OCI-LY3 (cell line): ENCODE measurements around the gene GPLD1.

ENCODE experiments used
- H2AFZ ChIP-seq: fragments of 200-600, 300-600 bp; shearing (Covaris generic); 2 replicates; pipeline ENCODE4 v1.6.0; 2014; ENCODE audit warnings: antibody characterized with exemption, low read depth, low read length
- H3K27ac ChIP-seq: fragments of 200-600, 300-600 bp; sonication (generic); 2 replicates; pipeline ENCODE4 v1.5.1; 2014; ENCODE audit warnings: mild to moderate bottlenecking, low read length, moderate library complexity, mixed read lengths
- H3K27me3 ChIP-seq: fragments of 200-600, 300-600 bp; sonication (generic); 2 replicates; pipeline ENCODE4 v1.6.1; 2014; ENCODE audit warnings: low read depth, low read length, mixed read lengths
- H3K36me3 ChIP-seq: fragments of 200-600, 300-600 bp; sonication (generic); replicated peaks from 2 replicates; pipeline ENCODE3; 2014; ENCODE audit warnings: low read depth, low read length, mixed read lengths
- H3K4me1 ChIP-seq: fragments of 300-600, 200-600 bp; sonication (generic); 2 replicates; pipeline ENCODE4 v1.6.1; 2014; ENCODE audit warnings: low read length, mixed read lengths
- H3K4me2 ChIP-seq: fragments of 200-600, 300-600 bp; sonication (generic); 2 replicates; pipeline ENCODE4 v1.6.1; 2014; ENCODE audit warnings: low read length, mixed read lengths
- H3K4me3 ChIP-seq: fragments of 300-600, 200-600 bp; sonication (generic); 2 replicates; pipeline ENCODE4 v1.5.1; 2014; ENCODE audit warnings: antibody characterized with exemption, mild to moderate bottlenecking, low read length, moderate library complexity
- H3K79me2 ChIP-seq: fragments of 300-600, 200-600 bp; shearing (Covaris generic); 2 replicates; pipeline ENCODE4 v1.6.1; 2014; ENCODE audit warnings: mild to moderate bottlenecking, low read length, mixed read lengths
- H3K9ac ChIP-seq: fragments of 300-600, 200-600 bp; shearing (Covaris generic); 2 replicates; pipeline ENCODE4 v1.6.0; 2014; ENCODE audit warnings: mild to moderate bottlenecking, low read length, moderate library complexity
- H3K9me3 ChIP-seq: fragments of 200-600, 300-600 bp; shearing (Covaris generic); 2 replicates; pipeline ENCODE4 v1.6.1; 2014; ENCODE audit warnings: low read length, mixed read lengths; ENCODE audit not compliant: insufficient read depth
- H4K20me1 ChIP-seq: fragments of 200-600, 300-600 bp; sonication (generic); 2 replicates; pipeline ENCODE4 v1.6.1; 2016; ENCODE audit warnings: low read length, mixed read lengths; ENCODE audit not compliant: insufficient read depth
- EZH2phosphoT487 ChIP-seq: fragments of 200-600 bp; shearing (Covaris generic); IDR thresholded peaks from 2 replicates; pipeline ENCODE4 v1.6.1; 2018; ENCODE audit warnings: antibody characterized with exemption, mixed run types, low read depth
- TF ChIP-seq, protein P1 (sequence below): fragments of 200-600, 300-600 bp; sonication (generic); IDR thresholded peaks from 2 replicates; pipeline ENCODE4 v1.5.1; 2014; ENCODE audit warnings: antibody characterized with exemption, low read length, low read depth

Gene GPLD1

GRCh38 chr6:24489470-24489869 lies at the start of gene GPLD1:
Gene GPLD1, minus strand, starts transcription at chr6:24489578. Its CDS starts 67 bp downstream, at chr6:24489511.
- no peaks in the 10 kb centered on the region for H3K36me3 ChIP-seq
- H3K27ac ChIP-seq = no peak within 1 kb of the TSS
- no peak within 1 kb of the TSS for H2AFZ ChIP-seq
- no peaks in the 10 kb centered on the region for H3K27me3 ChIP-seq
- TF ChIP-seq, protein P1, sequence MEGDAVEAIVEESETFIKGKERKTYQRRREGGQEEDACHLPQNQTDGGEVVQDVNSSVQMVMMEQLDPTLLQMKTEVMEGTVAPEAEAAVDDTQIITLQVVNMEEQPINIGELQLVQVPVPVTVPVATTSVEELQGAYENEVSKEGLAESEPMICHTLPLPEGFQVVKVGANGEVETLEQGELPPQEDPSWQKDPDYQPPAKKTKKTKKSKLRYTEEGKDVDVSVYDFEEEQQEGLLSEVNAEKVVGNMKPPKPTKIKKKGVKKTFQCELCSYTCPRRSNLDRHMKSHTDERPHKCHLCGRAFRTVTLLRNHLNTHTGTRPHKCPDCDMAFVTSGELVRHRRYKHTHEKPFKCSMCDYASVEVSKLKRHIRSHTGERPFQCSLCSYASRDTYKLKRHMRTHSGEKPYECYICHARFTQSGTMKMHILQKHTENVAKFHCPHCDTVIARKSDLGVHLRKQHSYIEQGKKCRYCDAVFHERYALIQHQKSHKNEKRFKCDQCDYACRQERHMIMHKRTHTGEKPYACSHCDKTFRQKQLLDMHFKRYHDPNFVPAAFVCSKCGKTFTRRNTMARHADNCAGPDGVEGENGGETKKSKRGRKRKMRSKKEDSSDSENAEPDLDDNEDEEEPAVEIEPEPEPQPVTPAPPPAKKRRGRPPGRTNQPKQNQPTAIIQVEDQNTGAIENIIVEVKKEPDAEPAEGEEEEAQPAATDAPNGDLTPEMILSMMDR = no peak
- no peak for TF ChIP-seq EZH2phosphoT487
- H3K4me2 ChIP-seq = no peak within 1 kb of the TSS
- H3K9ac ChIP-seq = no peak within 1 kb of the TSS
- H3K4me1 ChIP-seq = peaks cover 7% of the 10 kb centered on the region
- H3K79me2 ChIP-seq = no peaks in the 10 kb centered on the region
- no peaks in the 10 kb centered on the region for H4K20me1 ChIP-seq
- no peaks in the 10 kb centered on the region for H3K9me3 ChIP-seq
- no peak within 1 kb of the TSS for H3K4me3 ChIP-seq

DNA sequence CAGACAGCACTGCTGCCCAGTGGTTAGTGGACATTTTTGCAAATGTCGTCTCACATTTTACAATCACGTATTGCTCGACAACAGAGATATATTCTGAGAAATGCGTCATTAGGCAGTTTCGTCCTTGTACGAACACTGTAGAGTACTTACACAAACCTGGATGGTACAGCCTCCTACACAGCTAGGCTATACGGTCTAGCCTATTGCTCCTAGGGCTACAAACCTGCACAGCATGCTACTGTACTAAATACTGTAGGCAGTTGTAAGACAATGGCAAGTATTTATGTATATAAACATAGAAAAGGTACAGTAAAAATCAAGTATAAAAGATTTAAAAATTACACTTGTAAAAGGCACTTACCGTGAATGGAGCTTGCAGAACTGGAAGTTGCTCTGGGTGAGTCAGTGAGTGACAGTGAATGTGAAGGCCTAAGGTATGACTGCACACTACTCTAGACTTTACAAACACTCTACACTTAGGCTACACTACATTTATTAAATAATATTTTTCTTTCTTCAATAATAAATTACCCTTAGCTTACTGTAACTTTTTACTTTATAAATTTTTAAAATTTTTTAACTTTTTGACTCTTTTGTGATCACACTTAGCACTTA lies 48.5 kb upstream of the GPLD1 start:
- H4K20me1 ChIP-seq = no peaks in the 10 kb centered on the region
- H3K79me2 ChIP-seq = no peaks in the 10 kb centered on the region
- no peak overlapping the region for H3K27ac ChIP-seq
- H3K4me1 ChIP-seq = no peaks in the 10 kb centered on the region
- H3K36me3 ChIP-seq = no peaks in the 10 kb centered on the region
- no peak overlapping the region for H3K9ac ChIP-seq
- no peak overlapping the region for H3K4me3 ChIP-seq
- H2AFZ ChIP-seq = no peak overlapping the region
- no peak overlapping the region for H3K4me2 ChIP-seq
- no peak for TF ChIP-seq EZH2phosphoT487
- TF ChIP-seq, protein P1 = no peak
- no peaks in the 10 kb centered on the region for H3K27me3 ChIP-seq
- H3K9me3 ChIP-seq = no peaks in the 10 kb centered on the region

DNA sequence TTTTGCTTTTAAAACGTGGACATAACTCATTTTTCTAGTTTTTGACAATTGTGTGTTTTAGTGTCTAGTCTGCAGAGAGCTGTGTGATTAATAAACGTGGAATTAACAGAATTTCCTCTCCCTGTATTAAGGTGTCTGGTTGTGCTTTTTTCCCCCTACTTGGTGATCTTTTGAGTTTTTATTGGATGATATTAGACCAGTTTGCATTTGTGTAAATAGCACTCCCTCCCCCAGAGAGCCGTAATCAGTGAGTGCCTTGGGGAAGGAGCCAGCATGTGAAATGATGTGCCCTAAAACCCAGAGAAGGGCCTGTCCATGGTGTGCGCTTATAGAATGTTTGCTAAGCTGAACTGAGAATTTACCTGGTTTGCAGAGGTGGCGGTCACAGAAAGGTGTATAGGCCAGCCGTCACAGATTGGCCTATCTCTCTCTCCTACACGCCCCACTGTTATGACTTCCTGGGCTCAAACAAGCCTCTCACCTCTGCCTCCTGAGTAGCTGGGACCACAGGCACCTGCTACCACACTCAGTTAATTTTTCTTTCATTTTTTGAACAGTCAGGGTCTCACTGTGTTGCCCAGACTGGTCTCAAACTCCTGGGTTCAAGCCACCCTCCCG lies 47.8 kb upstream of the GPLD1 start:
- Histone ChIP-seq H3K27me3 (no peaks in the 10 kb centered on the region), H3K9ac (no peak overlapping the region), H3K79me2 (no peaks in the 10 kb centered on the region), H4K20me1 (no peaks in the 10 kb centered on the region), H3K4me2 (no peak overlapping the region), H3K27ac (no peak overlapping the region), H2AFZ (no peak overlapping the region), H3K4me3 (no peak overlapping the region), H3K9me3 (no peaks in the 10 kb centered on the region), H3K4me1 (no peaks in the 10 kb centered on the region), H3K36me3 (no peaks in the 10 kb centered on the region)
- no peak for TF ChIP-seq EZH2phosphoT487
- TF ChIP-seq, protein P1 = no peak

GRCh38 chr6:24536466-24536865 lies 47.1 kb upstream of the GPLD1 start:
- no peaks in the 10 kb centered on the region for H3K9me3 ChIP-seq
- H3K36me3 ChIP-seq = no peaks in the 10 kb centered on the region
- no peak overlapping the region for H3K4me2 ChIP-seq
- no peaks in the 10 kb centered on the region for H3K79me2 ChIP-seq
- H2AFZ ChIP-seq = no peak overlapping the region
- H4K20me1 ChIP-seq = no peaks in the 10 kb centered on the region
- TF ChIP-seq EZH2phosphoT487 = no peak
- TF ChIP-seq, protein P1 = no peak
- no peaks in the 10 kb centered on the region for H3K27me3 ChIP-seq
- no peak overlapping the region for H3K9ac ChIP-seq
- H3K4me1 ChIP-seq = no peaks in the 10 kb centered on the region
- no peak overlapping the region for H3K27ac ChIP-seq
- H3K4me3 ChIP-seq = no peak overlapping the region
